ENCODE measurements around the gene CXCL16. TPM values are rescaled to one million over a fixed set of nuclear protein-coding genes. Genes with fewer than 3 reads are reported as not detected.

The CXCL16 gene
- total and polyA plus RNA-seq, 2 of the 13 experiments (the other 11 are each of a cell fraction or from before 2014, with no cell fraction given): 9.4 to 101 TPM

GRCh38 chr17:4764595-4764994, 24.9 kb upstream of the CXCL16 start:
- ChIA-PET CTCF (ENCODE audit: low intra/inter-chr PET ratio, low total read pairs) (no interaction called here), POLR2A (interaction anchor here (1.2 to 3.3 kb wide), 2 partner anchors 14 to 54 kb away, joined by 3 to 14 read pairs; partner anchors contain the start of gene ARRB2)
- in situ Hi-C loops (cut with HindIII; ENCODE audit: extremely low pct_ligation_motif_present, low pct_unique_long_range_greater_than_20kb): no loop called here
- TF ChIP-seq AGO1 (IDR thresholded peaks at IDR 0.05; ENCODE audit: low read depth, low read length, poor library complexity, severe bottlenecking) (no peak), FOXA1 (IDR thresholded peaks at IDR 0.05) (no peak), FOXA1 (CRISPR knock-in tag; IDR thresholded peaks at IDR 0.05) (no peak), ZBTB1 (CRISPR knock-in tag; IDR thresholded peaks at IDR 0.05; ENCODE audit: borderline replicate concordance) (no peak), SIX4 (CRISPR knock-in tag; IDR thresholded peaks at IDR 0.05) (no peak), NONO (IDR thresholded peaks at IDR 0.05) (no peak), NONO (CRISPR knock-in tag; conservative IDR thresholded peaks at IDR 0.05) (no peak), JARID2 (CRISPR knock-in tag; IDR thresholded peaks at IDR 0.05; ENCODE audit: insufficient replicate concordance) (no peak), ARNT2 (CRISPR knock-in tag; IDR thresholded peaks at IDR 0.05; ENCODE audit: low read depth) (no peak), ZNF598 (CRISPR knock-in tag; IDR thresholded peaks at IDR 0.05; ENCODE audit: borderline replicate concordance) (no peak), CBX1 (IDR thresholded peaks at IDR 0.05; ENCODE audit: low read depth) (no peak), RFX3 (CRISPR knock-in tag; IDR thresholded peaks at IDR 0.05) (no peak)
- TF ChIP-seq, protein P1, sequence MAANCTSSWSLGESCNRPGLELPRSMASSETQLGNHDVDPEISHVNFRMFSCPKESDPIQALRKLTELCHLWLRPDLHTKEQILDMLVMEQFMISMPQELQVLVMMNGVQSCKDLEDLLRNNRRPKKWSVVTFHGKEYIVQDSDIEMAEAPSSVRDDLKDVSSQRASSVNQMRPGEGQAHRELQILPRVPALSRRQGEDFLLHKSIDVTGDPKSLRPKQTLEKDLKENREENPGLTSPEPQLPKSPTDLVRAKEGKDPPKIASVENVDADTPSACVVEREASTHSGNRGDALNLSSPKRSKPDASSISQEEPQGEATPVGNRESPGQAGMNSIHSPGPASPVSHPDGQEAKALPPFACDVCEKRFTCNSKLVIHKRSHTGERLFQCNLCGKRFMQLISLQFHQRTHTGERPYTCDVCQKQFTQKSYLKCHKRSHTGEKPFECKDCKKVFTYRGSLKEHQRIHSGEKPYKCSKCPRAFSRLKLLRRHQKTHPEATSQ (CRISPR knock-in tag; IDR thresholded peaks at IDR 0.05; ENCODE audit: borderline replicate concordance): no peak
- Histone ChIP-seq H3K4me3 (replicated peaks in 1 of 3; ENCODE audit: insufficient read depth in 1 of 3, low read depth in 2 of 3, low read length in 3 of 3) (no peak overlapping the region), H3K79me2 (ENCODE audit: insufficient read depth, low read length) (no peaks in the 10 kb centered on the region), H2AFZ (ENCODE audit: low read length) (peak overlapping the region; percentile 61), H3K4me2 (ENCODE audit: low read depth, low read length) (no peak overlapping the region), H3K27ac (ENCODE audit: extremely low read length, insufficient read depth, low read length) (no peak overlapping the region), H3K9me3 (ENCODE audit: low read length) (no peaks in the 10 kb centered on the region), H4K20me1 (ENCODE audit: insufficient read depth, low read length) (no peaks in the 10 kb centered on the region), H3K9ac (ENCODE audit: insufficient read depth, low read depth, low read length) (no peak overlapping the region), H3K36me3 (replicated peaks in 1 of 2; ENCODE audit: control insufficient read depth in 1 of 2, insufficient read depth in 2 of 2, low read length in 2 of 2) (no peaks in the 10 kb centered on the region), H3K4me1 (ENCODE audit: insufficient read depth, low read length) (peaks cover 56% of the 10 kb centered on the region), H3K27me3 (ENCODE audit: control insufficient read depth in 1 of 2, insufficient read depth in 2 of 2, low read length in 2 of 2) (no peaks in the 10 kb centered on the region)
- no TSS peak for BruUV-seq (replicated peaks)
- ATAC-seq (no peak), FAIRE-seq (no peak), DNase-seq (ENCODE audit: low spot score) (no peak)
- intact Hi-C loops (cut with micrococcal nuclease; ENCODE audit: unreplicated experiment): no loop called here
- WGBS (ENCODE audit: low lambda C conversion rate): 84% methylated on average over 3 of the region's 3 CpGs

Data from HepG2 (cell line).